ENCODE results near the gene VDAC2. TPM values are rescaled to one million over a fixed set of nuclear protein-coding genes. Genes with fewer than 3 reads are reported as not detected.

The VDAC2 gene
- 317 to 347 TPM (median 333 TPM) in 5 replicates for total RNA-seq (2022; extraction: Qiagen RNA extraction)

GRCh38 chr10:75210282-75211006, at the start of gene VDAC2:
VDAC2 (plus strand) TSS chr10:75210796; CDS start chr10:75211159, 363 bp downstream.

GRCh38 chr10:75235375-75236177, 25.0 kb downstream of the VDAC2 start, which contains the start of gene COMTD1:
COMTD1 (minus strand) TSS chr10:75235957; CDS start chr10:75235928, 29 bp downstream.

Other genes starting within 250 kb of the VDAC2 start
- 12.6 to 20.8 TPM (median 17.7 TPM) in 5 replicates for gene SAMD8, start 99.1 kb upstream of the VDAC2 start, total RNA-seq (2022; extraction: Qiagen RNA extraction)
- 28.6 to 56.9 TPM (median 48.9 TPM) in 5 replicates for gene COMTD1, start 25.2 kb downstream of the VDAC2 start, total RNA-seq (2022; extraction: Qiagen RNA extraction)
- gene ZNF503, start 191.0 kb downstream of the VDAC2 start, total RNA-seq (2022; extraction: Qiagen RNA extraction) = 5.3 to 9.1 TPM (median 8.4 TPM) in 5 replicates
- 2.6 to 4.0 TPM (median 3.6 TPM) in 5 replicates for gene LRMDA, start 220.8 kb downstream of the VDAC2 start, total RNA-seq (2022; extraction: Qiagen RNA extraction)

Data from A549 treated with dexamethasone at 1 μM for 4 hours (cell line).